A673 (cell line): Measurements from ENCODE around the gene SLC14A1. TPM values are rescaled to one million over a fixed set of nuclear protein-coding genes. Genes with fewer than 3 reads are reported as not detected.

ENCODE experiments used
- BruUV-seq: library from RNA; stranded (reverse); fragments of 400-500 nt; replicated peaks from 2 replicates; lab custom pipeline; 2021; lab: Mats Ljungman, UMichigan
- CTCF ChIA-PET: fragments of 300-600 bp; sonication (Branson Sonifier 250); formaldehyde crosslinking; loops from one replicate; lab custom pipeline; 2022; ENCODE audit warnings: antibody characterized with exemption; lab: Charles Lee
- POLR2A ChIA-PET: fragments of 300-600 bp; sonication (Branson Sonifier 250); formaldehyde crosslinking; loops from one replicate; lab custom pipeline; 2022; ENCODE audit warnings: antibody characterized with exemption; ENCODE audit not compliant: low non-redundant PET; lab: Charles Lee
- DNase-seq: peaks from one replicate; pipeline ENCODE4 v3.0.0-alpha.2; 2015; ENCODE audit warnings: low spot score
- H3K27ac ChIP-seq: fragments of 200-600 bp; sonication (generic); 2 replicates; pipeline ENCODE4 v1.5.1; 2016; ENCODE audit warnings: mixed run types, low read depth, mild to moderate bottlenecking, mixed read lengths, antibody characterized with exemption, low read length; ENCODE audit not compliant: poor library complexity, severe bottlenecking
- H3K27me3 ChIP-seq: fragments of 200-600 bp; sonication (generic); replicated peaks from 2 replicates; pipeline ENCODE4 v1.6.1; 2017; ENCODE audit warnings: mixed run types, low read depth, mild to moderate bottlenecking, mixed read lengths, antibody characterized with exemption, low read length; ENCODE audit not compliant: insufficient read depth, poor library complexity
- H3K36me3 ChIP-seq: fragments of 200-600 bp; sonication (generic); 2 replicates; pipeline ENCODE4 v1.6.1; 2016; ENCODE audit warnings: mixed run types, mild to moderate bottlenecking, mixed read lengths, antibody characterized with exemption, low read length; ENCODE audit not compliant: insufficient read depth, poor library complexity, severe bottlenecking
- H3K4me1 ChIP-seq: fragments of 200-600 bp; sonication (generic); 2 replicates; pipeline ENCODE4 v1.6.1; 2017; ENCODE audit warnings: mixed run types, mild to moderate bottlenecking, mixed read lengths, antibody characterized with exemption, low read length; ENCODE audit not compliant: insufficient read depth, poor library complexity, severe bottlenecking
- H3K4me3 ChIP-seq: fragments of 200-600 bp; sonication (generic); 2 replicates; pipeline ENCODE4 v1.5.1; 2016; ENCODE audit warnings: low read depth, mixed run types, mild to moderate bottlenecking, mixed read lengths, low read length; ENCODE audit not compliant: poor library complexity, severe bottlenecking
- H3K9me3 ChIP-seq: fragments of 200-600 bp; sonication (generic); 2 replicates; pipeline ENCODE4 v1.6.1; 2016; ENCODE audit warnings: mixed run types, low read depth, mild to moderate bottlenecking, mixed read lengths, antibody characterized with exemption, low read length; ENCODE audit not compliant: poor library complexity, severe bottlenecking
- EZH2 ChIP-seq: fragments of 200-600 bp; sonication (generic); IDR thresholded peaks from 2 replicates; pipeline ENCODE4 v1.6.1; 2017; ENCODE audit warnings: borderline replicate concordance, low read depth, mild to moderate bottlenecking, mixed read lengths, antibody characterized with exemption, low read length; ENCODE audit not compliant: poor library complexity, severe bottlenecking
- intact Hi-C: fragments of 100-400 bp; cut with micrococcal nuclease; formaldehyde crosslinking; loops from one replicate; pipeline ENCODE4 v1.10.0; 2022; ENCODE audit not compliant: unreplicated experiment
- total RNA-seq: library from RNA; stranded (reverse); gene quantifications from 2 replicates; pipeline ENCODE4 v1.2.3, GENCODE V29; 2021
- TF ChIP-seq, protein P1 (sequence below): fragments of 300-800, 200-600 bp; sonication (generic); conservative IDR thresholded peaks from 2 replicates; pipeline ENCODE4 v1.5.1; 2017; ENCODE audit warnings: low read depth, mild to moderate bottlenecking, antibody characterized with exemption, low read length, moderate library complexity, mixed read lengths

SLC14A1 gene
- total RNA-seq, 1 experiment from 2014 or later: not detected

DNA sequence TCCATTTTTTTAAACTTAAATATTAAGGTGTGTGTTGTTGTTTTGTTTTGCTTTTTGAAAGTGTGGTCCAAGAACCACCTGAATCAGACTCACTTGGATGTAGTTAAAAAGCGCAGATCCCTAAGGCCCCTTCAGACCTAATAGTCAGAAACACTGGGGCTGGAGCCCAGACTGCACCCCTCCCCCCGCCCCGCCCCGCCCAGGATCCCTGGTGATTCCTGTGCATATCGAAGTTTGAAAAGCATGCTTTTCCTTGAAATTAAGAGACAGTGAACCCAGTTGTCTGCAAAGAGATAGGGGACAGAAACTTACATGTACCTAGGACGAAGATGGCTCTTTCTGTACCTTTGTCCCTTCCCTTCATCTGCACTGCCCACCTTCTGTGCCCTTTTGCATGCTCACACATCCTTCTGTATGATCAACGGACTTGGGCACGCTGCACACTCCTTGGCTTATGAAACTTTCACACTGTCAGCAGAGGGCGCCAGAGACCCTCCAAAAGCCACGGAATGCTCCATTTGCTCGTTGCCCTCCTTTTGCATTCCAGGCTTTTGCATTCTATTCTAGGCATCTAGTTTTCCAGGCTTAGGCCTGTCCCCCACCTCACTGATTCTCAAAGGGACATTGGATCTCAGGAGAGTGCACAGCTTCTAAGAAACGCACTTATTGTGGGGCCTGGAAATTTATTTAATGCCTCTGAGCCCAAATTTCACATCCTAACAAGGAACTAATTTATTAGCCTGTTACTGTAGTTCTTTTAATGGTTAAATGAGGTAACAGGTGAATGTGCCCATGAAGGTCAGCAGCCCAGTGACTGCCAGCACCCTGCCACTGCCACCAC lies 32.8 kb upstream of the SLC14A1 start:
- POLR2A ChIA-PET: no interaction called here
- Histone ChIP-seq H3K9me3 (no peaks in the 10 kb centered on the region), H3K36me3 (no peaks in the 10 kb centered on the region), H3K4me1 (peaks cover 3% of the 10 kb centered on the region), H3K27me3 (no peaks in the 10 kb centered on the region), H3K4me3 (no peak overlapping the region), H3K27ac (no peak overlapping the region)
- no peak for TF ChIP-seq EZH2
- TF ChIP-seq, protein P1, sequence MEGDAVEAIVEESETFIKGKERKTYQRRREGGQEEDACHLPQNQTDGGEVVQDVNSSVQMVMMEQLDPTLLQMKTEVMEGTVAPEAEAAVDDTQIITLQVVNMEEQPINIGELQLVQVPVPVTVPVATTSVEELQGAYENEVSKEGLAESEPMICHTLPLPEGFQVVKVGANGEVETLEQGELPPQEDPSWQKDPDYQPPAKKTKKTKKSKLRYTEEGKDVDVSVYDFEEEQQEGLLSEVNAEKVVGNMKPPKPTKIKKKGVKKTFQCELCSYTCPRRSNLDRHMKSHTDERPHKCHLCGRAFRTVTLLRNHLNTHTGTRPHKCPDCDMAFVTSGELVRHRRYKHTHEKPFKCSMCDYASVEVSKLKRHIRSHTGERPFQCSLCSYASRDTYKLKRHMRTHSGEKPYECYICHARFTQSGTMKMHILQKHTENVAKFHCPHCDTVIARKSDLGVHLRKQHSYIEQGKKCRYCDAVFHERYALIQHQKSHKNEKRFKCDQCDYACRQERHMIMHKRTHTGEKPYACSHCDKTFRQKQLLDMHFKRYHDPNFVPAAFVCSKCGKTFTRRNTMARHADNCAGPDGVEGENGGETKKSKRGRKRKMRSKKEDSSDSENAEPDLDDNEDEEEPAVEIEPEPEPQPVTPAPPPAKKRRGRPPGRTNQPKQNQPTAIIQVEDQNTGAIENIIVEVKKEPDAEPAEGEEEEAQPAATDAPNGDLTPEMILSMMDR: peak; percentile 84
- DNase-seq: peak; percentile 81
- BruUV-seq: no TSS peak
- intact Hi-C loops: loop anchor here (1.0 to 2.0 kb wide), 4 partner anchors 189 to 382 kb away; no protein-coding TSS in a partner anchor
- CTCF ChIA-PET: no interaction called here

- H3K27ac ChIP-seq: no peak overlapping the region
- no peak overlapping the region for H3K4me3 ChIP-seq
- H3K27me3 ChIP-seq: no peaks in the 10 kb centered on the region
- intact Hi-C loops: loop anchor here (1.0 to 2.0 kb wide), 5 partner anchors 147 to 382 kb away; no protein-coding TSS in a partner anchor
- no peak for DNase-seq
- peaks cover 3% of the 10 kb centered on the region for H3K4me1 ChIP-seq
- H3K36me3 ChIP-seq: no peaks in the 10 kb centered on the region
- CTCF ChIA-PET: no interaction called here
- TF ChIP-seq EZH2: no peak
- TF ChIP-seq, protein P1: no peak
- BruUV-seq: no TSS peak
- POLR2A ChIA-PET: no interaction called here
- H3K9me3 ChIP-seq: no peaks in the 10 kb centered on the region
Measured at GRCh38 chr18:45691816-45692179, 32.2 kb upstream of the SLC14A1 start.

DNA sequence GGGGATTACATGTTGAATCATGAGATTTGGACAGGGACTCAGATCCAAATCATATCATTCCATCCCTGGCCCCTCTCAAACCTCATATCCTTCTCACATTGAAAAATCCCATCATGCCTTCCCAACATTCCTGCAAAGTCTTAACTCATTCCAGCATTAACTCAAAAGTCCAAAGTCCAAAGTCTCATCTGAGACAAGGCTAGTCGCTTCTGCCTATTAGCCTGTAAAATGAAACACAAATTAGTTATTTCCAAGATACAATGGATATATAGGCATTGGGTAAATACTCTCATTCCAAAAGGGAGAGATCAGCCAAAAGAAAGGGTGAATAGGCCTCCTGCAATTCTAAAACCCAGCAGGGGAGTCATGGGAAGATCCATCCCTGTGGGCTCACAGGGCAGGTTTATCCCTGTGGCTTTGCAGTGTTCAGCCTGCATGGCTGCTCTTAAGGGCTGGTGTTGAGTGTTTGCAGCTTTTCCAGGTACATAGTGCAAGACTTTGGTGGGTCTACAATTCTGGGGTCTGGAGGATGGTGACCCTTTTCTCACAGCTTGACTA lies 21.2 kb upstream of the SLC14A1 start:
- DNase-seq: no peak
- no peak for TF ChIP-seq EZH2
- TF ChIP-seq, protein P1: no peak
- H3K36me3 ChIP-seq: no peaks in the 10 kb centered on the region
- no peaks in the 10 kb centered on the region for H3K4me1 ChIP-seq
- CTCF ChIA-PET: no interaction called here
- no TSS peak for BruUV-seq
- intact Hi-C loops: no loop called here
- POLR2A ChIA-PET: no interaction called here
- H3K4me3 ChIP-seq: no peak overlapping the region
- no peaks in the 10 kb centered on the region for H3K9me3 ChIP-seq
- H3K27me3 ChIP-seq: no peaks in the 10 kb centered on the region
- no peak overlapping the region for H3K27ac ChIP-seq
